Activated gamma-delta T cell treated with anti-CD3 and anti-CD28 coated beads, Interleukin-2, amount 50 U/mL, for 16 hours (primary cell): Measurements from ENCODE around the gene MAP1LC3C.
"Not testable (repeated sequence)": the region's sequence is repeated elsewhere in the genome, so short reads cannot be mapped to it uniquely, and the experiment has no call there.

ENCODE experiments used
- DNase-seq: peaks from one replicate; pipeline ENCODE4 v3.0.0-alpha.2; 2020; ENCODE audit warnings: low read depth

MAP1LC3C gene

DNA sequence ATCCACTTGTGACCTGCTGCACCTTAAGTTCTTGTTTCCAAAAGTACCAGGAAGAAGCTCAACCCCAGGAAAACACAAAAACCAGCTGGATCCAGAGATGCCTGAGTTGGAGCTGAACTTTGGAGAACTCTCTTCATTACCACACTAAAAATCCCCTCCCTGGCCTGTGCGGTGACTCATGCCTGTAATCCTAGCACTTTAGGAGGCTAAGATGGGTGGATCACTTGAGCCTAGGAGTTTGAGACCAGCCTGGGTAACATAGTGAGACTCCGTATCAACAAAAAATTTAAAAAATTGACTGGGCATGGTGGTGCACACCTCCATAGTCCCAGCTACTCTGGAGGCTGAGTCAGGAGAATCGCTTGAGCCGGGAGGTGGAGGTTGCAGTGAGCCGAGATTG is 6.2 kb downstream of the MAP1LC3C start:
- no peak for DNase-seq

DNA sequence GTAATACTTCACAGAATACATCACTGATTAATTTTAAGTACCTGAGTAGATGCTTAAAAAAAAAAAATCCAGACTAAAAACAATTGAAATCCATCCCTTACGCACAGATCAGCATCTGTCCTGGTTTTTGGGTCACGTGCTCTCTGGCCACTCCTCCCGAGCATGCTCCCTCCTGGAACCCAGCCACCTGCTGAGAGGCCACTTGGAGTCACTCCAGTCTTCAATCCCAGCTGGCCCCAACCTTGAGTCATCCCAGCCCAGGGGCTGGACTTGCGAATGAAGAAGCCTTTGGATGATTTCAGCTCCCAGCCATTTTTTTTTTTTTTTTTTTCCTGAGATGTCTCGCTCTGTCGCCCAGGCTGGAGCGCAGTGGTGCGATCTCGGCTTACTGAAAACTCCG is 8.9 kb downstream of the MAP1LC3C start:
- DNase-seq: no peak

DNA sequence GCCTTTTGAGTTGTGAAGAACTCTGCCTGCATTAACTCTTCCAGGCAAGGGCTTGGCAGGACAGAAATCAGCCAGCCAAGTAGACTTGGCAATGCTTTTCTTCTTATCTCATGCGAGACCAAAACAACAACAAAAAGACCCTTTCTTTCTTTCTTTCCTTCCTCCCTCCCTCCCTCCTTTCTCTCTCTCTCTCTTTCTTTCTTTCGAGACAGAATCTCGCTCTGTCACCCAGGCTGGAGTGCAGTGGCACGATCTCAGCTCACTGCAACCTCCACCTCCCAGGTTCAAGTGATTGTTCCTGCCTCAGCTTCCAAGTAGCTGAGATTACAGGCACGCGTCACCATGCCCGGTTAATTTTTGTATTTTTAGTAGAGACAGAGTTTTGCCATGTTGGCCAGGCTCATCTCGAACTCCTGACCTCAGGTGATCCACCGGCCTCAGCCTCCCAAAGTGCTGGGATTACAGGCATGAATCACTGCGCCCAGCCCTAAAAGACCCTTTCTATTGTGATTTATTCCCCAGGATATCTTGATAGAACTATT is 10.4 kb downstream of the MAP1LC3C start:
- DNase-seq: not testable (repeated sequence)

DNA sequence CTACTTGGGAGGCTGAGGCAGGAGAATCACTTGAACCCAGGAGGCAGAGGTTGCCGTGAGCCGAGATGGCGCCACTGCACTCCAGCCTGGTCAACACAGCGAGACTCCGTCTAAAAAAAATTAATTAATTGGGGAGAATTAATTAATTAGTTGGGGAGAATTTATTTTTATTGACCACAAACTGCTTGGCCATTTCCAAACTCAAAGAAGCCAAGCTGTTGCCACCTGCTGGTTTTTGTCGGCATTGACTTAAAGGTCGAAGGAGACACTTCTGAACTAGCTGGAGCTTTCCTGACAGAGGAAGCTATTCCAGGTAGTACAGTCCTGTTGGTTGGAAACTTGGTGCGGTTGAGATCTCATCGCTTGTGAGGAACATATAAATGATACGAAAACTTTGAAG is 13.1 kb downstream of the MAP1LC3C start:
- no peak for DNase-seq

DNA sequence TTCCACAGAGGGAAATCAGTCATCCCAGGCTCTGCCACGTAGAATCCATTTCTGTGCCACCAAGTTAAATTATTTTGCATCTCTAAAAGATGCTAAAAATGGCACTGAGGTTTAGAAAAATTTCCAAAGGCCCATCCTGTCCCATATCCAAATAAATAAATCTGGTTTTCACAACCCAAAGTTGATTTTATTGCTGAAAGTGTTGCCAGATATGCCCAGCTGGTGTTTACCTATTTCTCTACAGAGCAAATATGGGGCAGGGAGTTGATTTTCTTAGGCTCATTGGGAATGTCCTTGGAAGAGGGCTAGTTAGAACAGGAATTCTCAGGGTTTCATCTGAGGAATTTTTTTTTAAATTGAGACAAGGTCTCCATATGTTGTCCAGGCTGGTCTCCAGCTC is 19.0 kb downstream of the MAP1LC3C start:
- DNase-seq: no peak

DNA sequence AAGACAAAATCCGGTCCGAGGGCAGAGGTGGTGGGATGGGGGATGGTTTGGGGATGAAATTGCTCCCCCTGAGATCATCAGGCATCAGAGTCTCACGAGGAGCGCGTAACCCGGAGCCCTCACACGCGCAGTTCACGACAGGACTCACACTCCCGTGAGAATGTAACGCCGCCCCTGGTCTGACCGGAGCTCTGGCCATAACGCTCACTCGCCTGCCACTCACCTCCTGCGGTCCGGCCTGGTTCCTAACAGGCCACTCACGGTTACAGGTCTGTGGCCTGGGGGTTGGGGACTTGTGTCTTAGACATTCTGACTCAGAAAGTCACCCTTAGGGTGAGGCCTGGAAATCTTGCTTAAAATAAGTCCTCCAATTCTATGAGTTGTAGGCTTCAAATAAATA is 19.8 kb downstream of the MAP1LC3C start:
- no peak for DNase-seq

DNA sequence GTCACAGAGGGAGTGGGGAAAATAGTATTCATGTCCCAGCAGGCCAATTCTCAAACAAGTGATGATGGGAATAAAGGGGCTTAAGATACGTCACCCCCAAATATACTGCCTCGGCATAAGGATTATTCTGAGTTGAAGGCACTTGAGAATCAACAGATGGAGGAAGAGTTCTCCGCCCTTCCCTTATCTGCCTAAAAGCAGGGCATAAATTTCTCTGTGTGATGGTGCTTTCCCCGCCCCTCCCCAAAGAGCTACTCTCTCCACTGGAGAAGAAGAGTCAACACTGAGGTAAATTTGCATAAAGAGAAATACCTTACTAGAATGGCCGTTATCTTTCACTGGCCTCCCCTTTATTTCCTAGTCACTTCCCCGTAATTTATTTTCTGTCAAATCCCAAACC is 22.7 kb downstream of the MAP1LC3C start:
- no peak for DNase-seq

DNA sequence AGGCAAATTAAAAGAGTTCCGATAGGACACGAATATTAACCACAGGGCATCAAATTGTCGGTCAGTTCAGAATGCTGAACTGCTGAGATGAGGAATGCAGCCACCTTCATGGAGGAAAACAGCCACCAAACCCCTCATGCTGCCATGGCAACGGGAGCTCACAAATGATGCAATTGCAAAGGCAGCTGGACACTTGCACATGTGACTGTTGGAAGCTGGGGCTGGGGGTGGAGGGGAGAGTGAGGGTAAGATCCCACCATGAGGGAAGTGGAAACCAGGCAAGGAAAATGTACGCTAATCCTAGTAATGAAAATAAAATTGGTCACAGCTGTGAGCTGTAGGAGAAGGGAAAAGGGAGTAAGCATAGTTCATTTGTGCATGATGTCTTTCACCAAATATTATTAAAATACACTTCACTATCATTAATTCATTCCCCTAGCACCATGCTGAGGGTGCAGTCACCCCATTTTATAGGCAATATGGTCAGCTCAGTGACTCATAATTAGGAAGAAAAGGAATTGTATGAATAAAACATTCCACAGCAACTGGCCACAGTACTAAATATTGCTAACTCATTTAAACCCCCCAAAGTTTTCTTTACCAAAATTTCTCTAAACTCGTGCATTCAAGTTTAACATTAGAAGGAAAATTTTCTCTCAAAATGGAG is 26.1 kb downstream of the MAP1LC3C start:
- DNase-seq: no peak

DNA sequence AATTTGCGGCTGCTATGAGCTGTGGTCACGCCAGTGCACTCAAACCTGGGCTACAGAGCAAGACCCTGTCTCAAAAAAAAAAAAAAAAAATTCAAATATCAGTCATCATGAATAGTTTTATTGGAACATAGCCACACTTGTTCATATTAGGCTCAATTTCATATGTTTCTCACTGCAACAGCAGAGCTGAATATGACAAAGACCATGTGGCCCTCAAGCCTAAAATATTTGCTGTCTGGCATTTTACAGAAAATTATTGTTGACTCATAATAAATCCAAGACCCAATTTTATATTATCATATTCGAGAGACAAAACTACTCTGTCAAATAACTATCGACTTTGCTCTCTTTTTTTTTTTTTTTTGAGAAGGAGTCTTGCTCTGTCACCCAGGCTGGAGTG is 30.3 kb downstream of the MAP1LC3C start:
- no peak for DNase-seq

DNA sequence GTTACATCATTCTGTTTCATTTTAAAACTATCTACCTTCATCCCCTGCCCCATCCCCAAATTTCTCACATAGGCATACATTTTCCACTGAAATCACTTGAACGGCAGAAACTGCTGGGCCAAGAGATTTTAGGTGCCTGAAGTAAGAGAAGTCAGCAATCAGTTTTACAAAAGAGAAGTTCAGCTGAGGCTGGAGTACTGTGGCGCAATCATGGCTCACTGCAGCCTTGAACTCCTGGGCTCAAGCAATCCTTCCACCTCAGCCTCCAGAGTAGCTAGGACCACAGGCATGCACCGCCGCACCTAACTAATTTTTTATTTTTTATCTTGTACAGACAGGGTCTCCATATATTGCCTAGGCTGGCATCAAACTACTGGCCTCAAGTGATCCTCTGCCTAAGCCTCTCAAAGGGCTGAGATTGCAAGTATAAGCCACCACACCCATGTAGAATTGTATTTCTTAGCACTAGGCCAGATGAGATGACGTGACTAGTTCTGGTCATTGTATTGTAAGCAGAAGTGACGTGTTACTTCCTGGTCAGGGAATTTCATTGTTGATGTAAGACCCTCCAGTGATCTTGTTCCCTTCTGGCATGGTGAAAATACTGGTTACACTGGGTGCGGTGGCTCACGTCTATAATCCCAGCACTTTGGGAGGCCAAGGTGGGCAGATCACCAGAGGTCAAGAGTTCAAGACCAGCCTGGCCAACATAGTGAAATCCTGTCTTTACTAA is 34.2 kb downstream of the MAP1LC3C start:
- no peak for DNase-seq

DNA sequence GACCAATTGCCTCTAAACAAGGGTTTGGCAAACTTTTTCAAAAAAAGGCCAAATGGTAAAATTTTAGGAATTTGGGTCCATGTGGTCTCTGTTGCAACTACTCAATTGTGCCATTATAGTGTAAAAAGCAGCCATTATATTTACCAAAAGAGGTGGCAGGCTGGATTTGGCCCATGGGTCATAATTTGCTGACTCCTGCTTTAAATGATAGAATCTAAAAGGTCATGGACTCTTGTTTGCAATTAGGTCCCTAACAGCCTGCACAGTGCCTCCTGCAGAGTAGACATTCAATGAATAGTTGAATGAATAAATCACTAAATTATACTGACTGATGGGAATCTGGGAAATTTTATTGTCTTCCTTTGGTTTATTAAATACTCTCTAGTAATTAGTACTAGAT is 35.2 kb downstream of the MAP1LC3C start:
- no peak for DNase-seq

DNA sequence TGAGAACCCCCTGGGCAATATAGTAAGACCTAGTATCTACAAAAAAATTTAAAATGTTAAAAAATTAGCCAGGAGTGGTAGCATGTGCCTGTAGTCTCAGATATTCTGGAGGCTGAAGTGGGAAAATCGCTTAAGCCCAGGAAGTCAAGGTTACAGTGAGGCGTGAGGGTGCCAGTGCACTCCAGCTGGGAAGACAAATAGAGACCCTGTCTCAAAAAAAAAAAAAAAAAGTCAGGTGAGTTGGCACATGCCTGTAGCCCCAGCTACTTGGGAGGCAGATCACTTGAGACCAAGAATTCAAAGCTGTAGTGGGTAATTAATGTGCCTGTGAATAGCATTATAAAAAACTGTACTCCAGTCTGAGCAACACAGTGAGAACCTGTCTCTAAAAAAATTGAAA is 36.7 kb downstream of the MAP1LC3C start:
- DNase-seq: no peak

DNA sequence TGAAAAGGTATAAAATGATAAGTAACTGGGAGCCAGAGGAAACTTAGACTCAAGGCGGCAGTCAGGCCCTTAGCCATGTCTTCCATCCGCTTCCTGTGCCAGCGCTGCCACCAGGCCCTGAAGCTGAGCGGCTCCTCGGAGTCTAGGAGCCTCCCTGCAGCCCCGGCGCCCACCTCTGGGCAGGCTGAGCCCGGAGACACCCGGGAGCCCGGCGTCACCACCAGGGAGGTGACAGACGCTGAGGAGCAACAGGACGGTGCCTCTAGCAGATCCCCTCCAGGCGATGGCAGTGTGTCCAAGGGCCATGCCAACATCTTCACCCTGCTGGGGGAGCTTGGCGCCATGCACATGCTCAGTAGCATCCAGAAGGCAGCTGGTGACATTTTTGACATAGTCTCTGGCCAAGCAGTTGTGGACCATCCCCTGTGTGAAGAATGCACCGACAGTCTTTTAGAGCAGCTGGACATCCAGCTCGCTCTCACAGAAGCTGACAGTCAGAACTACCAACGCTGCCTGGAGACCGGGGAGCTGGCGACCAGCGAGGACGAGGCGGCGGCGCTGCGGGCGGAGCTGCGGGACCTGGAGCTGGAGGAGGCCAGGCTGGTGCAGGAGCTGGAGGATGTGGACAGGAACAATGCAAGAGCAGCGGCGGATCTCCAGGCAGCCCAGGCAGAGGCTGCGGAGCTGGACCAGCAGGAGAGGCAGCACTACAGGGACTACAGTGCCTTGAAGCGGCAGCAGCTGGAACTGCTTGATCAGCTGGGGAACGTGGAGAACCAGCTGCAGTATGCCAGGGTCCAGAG is 41.0 kb downstream of the MAP1LC3C start, which contains the start of gene BECN2:
Gene BECN2, plus strand, starts transcription at position 76 of the 803 bp plus-strand sequence. Its CDS starts 0 bp downstream, at position 76.
- no peak for DNase-seq

DNA sequence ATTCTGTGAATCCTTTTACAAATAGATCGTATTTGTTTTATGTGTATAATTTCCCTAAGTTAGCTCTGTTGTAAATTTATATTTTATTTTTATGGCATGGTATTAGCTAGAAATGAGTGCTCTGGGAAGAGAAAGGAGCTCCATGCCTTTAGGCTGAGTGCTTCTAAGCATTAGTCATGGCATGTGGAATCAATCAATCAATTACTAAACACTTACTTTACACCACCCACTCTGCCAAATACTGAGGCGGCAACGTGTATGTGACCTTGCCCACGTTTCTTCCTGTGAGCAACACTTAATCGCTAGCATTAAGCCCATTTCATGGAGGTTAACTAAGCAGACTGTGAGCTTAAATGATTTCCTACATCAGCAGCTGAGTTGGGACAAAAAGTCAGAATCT is 48.5 kb downstream of the MAP1LC3C start:
- no peak for DNase-seq

DNA sequence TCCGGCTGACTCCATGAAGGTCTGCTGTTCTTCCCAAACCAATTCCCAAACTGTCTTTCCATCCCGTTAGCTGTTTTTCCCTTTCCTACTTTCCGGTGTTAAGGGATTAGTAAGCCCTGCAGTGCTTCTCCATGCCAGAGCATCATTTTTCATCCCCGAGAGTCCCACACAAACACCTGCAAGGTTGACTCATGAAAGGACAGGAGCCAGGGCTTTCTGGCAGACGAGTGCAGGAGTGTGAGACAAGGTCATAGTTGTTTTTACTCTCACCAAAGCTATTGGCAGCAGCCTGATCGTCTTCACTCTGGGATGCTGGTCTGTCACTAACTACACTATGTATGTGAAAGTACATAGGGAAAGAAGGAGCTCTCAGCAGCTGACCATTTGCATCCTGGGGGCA is 51.5 kb downstream of the MAP1LC3C start:
- DNase-seq: no peak
